Stimulated activated CD8-positive, alpha-beta memory T cell treated with anti-CD3 and anti-CD28 coated beads, Interleukin-15, amount 100 ng/mL, for 24 hours (primary cell): ENCODE results near the gene TYW1.
"Not testable (repeated sequence)": the region's sequence is repeated elsewhere in the genome, so short reads cannot be mapped to it uniquely, and the experiment has no call there.

ENCODE experiments used
- DNase-seq: peaks from one replicate; pipeline ENCODE4 v3.0.0-alpha.2; 2020; ENCODE audit warnings: low read depth

The TYW1 gene

GRCh38 chr7:67134912-67135311, 138.3 kb downstream of the TYW1 start:
- not testable (repeated sequence) for DNase-seq

- DNase-seq: not testable (repeated sequence)
Measured at GRCh38 chr7:67135617-67136486, 139.2 kb downstream of the TYW1 start.

- not testable (repeated sequence) for DNase-seq
Measured at GRCh38 chr7:67137489-67137888, 140.9 kb downstream of the TYW1 start.

- DNase-seq: not testable (repeated sequence)
Measured at GRCh38 chr7:67139876-67140275, 143.2 kb downstream of the TYW1 start.

- not testable (repeated sequence) for DNase-seq
Measured at GRCh38 chr7:67141001-67141400, 144.4 kb downstream of the TYW1 start.

GRCh38 chr7:67143091-67143786, 146.6 kb downstream of the TYW1 start:
- DNase-seq: not testable (repeated sequence)

- DNase-seq: not testable (repeated sequence)
Measured at GRCh38 chr7:67145581-67146193, 149.1 kb downstream of the TYW1 start.

GRCh38 chr7:67149131-67149530, 152.5 kb downstream of the TYW1 start:
- DNase-seq: not testable (repeated sequence)

- DNase-seq: not testable (repeated sequence)
Measured at GRCh38 chr7:67154374-67154773, 157.7 kb downstream of the TYW1 start.

GRCh38 chr7:67156064-67156463, 159.4 kb downstream of the TYW1 start:
- not testable (repeated sequence) for DNase-seq

- not testable (repeated sequence) for DNase-seq
Measured at GRCh38 chr7:67163285-67163684, 166.7 kb downstream of the TYW1 start.

GRCh38 chr7:67171151-67171550, 174.5 kb downstream of the TYW1 start:
- DNase-seq: not testable (repeated sequence)

GRCh38 chr7:67176730-67177129, 180.1 kb downstream of the TYW1 start:
- not testable (repeated sequence) for DNase-seq

- DNase-seq: not testable (repeated sequence)
Measured at GRCh38 chr7:67178915-67179688, 182.5 kb downstream of the TYW1 start.

- DNase-seq: not testable (repeated sequence)
Measured at GRCh38 chr7:67182956-67183750, 186.5 kb downstream of the TYW1 start.

- not testable (repeated sequence) for DNase-seq
Measured at GRCh38 chr7:67184912-67185659, 188.5 kb downstream of the TYW1 start.

GRCh38 chr7:67185660-67186129, 189.1 kb downstream of the TYW1 start:
- not testable (repeated sequence) for DNase-seq

GRCh38 chr7:67189160-67189559, 192.5 kb downstream of the TYW1 start:
- DNase-seq: not testable (repeated sequence)

- not testable (repeated sequence) for DNase-seq
Measured at GRCh38 chr7:67189801-67190465, 193.3 kb downstream of the TYW1 start.
